Activated CD8-positive, alpha-beta memory T cell treated with anti-CD3 and anti-CD28 coated beads for 36 hours (primary cell): ENCODE measurements around the gene IL17C. TPM values are rescaled to one million over a fixed set of nuclear protein-coding genes. Genes with fewer than 3 reads are reported as not detected.
"Not testable (repeated sequence)": the region's sequence is repeated elsewhere in the genome, so short reads cannot be mapped to it uniquely, and the experiment has no call there.

ENCODE experiments used
- CTCF ChIA-PET: fragments of 350-600 bp; sonication (Branson Sonifier 250); formaldehyde crosslinking; loops from one replicate; lab custom pipeline; 2021; ENCODE audit warnings: antibody characterized with exemption; lab: Charles Lee
- POLR2A ChIA-PET: fragments of 350-600 bp; sonication (Branson Sonifier 250); formaldehyde crosslinking; loops from one replicate; lab custom pipeline; 2021; ENCODE audit warnings: antibody characterized with exemption; lab: Charles Lee
- total RNA-seq, 2 experiments: library from RNA; stranded (reverse); gene quantifications; one replicate each; pipeline ENCODE4 v1.2.3, GENCODE V29; 2021

IL17C gene
- total RNA-seq, 2 experiments from 2014 or later = not detected

GRCh38 chr16:88606148-88606757 is 32.1 kb upstream of the IL17C start:
- POLR2A ChIA-PET = no interaction called here
- CTCF ChIA-PET = no interaction called here

- CTCF ChIA-PET = no interaction called here
- POLR2A ChIA-PET = no interaction called here
Observed at GRCh38 chr16:88608076-88608475, 30.3 kb upstream of the IL17C start.

GRCh38 chr16:88609426-88609825 is 28.9 kb upstream of the IL17C start:
- POLR2A ChIA-PET = interaction anchor here (1.1 kb wide), 1 partner anchor 24 kb away, joined by 4 read pairs; no protein-coding TSS in a partner anchor
- CTCF ChIA-PET = not testable (repeated sequence)

GRCh38 chr16:88610080-88610479 is 28.3 kb upstream of the IL17C start:
- ChIA-PET CTCF (no interaction called here), POLR2A (interaction anchor here (1.1 kb wide), 1 partner anchor 23 kb away, joined by 4 read pairs; no protein-coding TSS in a partner anchor)

- ChIA-PET POLR2A (interaction anchor here (1.1 kb wide), 1 partner anchor 22 kb away, joined by 4 read pairs; no protein-coding TSS in a partner anchor), CTCF (no interaction called here)
Observed at GRCh38 chr16:88610909-88611812, 27.2 kb upstream of the IL17C start.

- CTCF ChIA-PET = no interaction called here
Observed at GRCh38 chr16:88613293-88613692, 25.1 kb upstream of the IL17C start.

GRCh38 chr16:88613911-88614817 is 24.2 kb upstream of the IL17C start:
- ChIA-PET CTCF (no interaction called here), POLR2A (no interaction called here)

More at GRCh38 chr16:88613293-88613692, 25.1 kb upstream of the IL17C start:
- POLR2A ChIA-PET = no interaction called here

GRCh38 chr16:88614818-88615580 is 23.4 kb upstream of the IL17C start:
- ChIA-PET CTCF (no interaction called here), POLR2A (no interaction called here)

- POLR2A ChIA-PET = no interaction called here
- CTCF ChIA-PET = no interaction called here
Observed at GRCh38 chr16:88616320-88616719, 22.1 kb upstream of the IL17C start.

- POLR2A ChIA-PET = no interaction called here
Observed at GRCh38 chr16:88616736-88617135, 21.6 kb upstream of the IL17C start.

GRCh38 chr16:88617268-88618031 is 20.9 kb upstream of the IL17C start:
- ChIA-PET CTCF (interaction anchor here (1.6 kb wide), 1 partner anchor 120 kb away, joined by 5 read pairs; no protein-coding TSS in a partner anchor), POLR2A (interaction anchor here (0.7 kb wide), 1 partner anchor 165 kb away, joined by 3 read pairs; no protein-coding TSS in a partner anchor)

More at GRCh38 chr16:88616736-88617135, 21.6 kb upstream of the IL17C start:
- CTCF ChIA-PET = no interaction called here

GRCh38 chr16:88618182-88618955 is 20.0 kb upstream of the IL17C start:
- CTCF ChIA-PET = interaction anchor here (1.6 kb wide), 1 partner anchor 119 kb away, joined by 5 read pairs; no protein-coding TSS in a partner anchor
- POLR2A ChIA-PET = interaction anchor here (0.7 to 1.9 kb wide), 2 partner anchors 48 to 166 kb away, joined by 3 to 4 read pairs; partner anchors contain the start of gene ZC3H18

- CTCF ChIA-PET = interaction anchor here (0.5 to 1.6 kb wide), 3 partner anchors 14 to 118 kb away, joined by 3 to 5 read pairs (median 3); no protein-coding TSS in a partner anchor
- POLR2A ChIA-PET = interaction anchor here (1.0 to 1.9 kb wide), 3 partner anchors 14 to 63 kb away, joined by 3 to 4 read pairs (median 4); partner anchors contain the start of gene ZC3H18
Observed at GRCh38 chr16:88618956-88619667, 19.3 kb upstream of the IL17C start.

GRCh38 chr16:88619859-88620815 is 18.2 kb upstream of the IL17C start:
- POLR2A ChIA-PET = interaction anchor here (1.0 to 1.9 kb wide), 3 partner anchors 13 to 62 kb away, joined by 3 to 4 read pairs (median 4); partner anchors contain the start of gene ZC3H18
- CTCF ChIA-PET = interaction anchor here (1.1 to 1.6 kb wide), 4 partner anchors 11 to 27 kb away, joined by 3 to 6 read pairs (median 4); no protein-coding TSS in a partner anchor

- CTCF ChIA-PET = no interaction called here
- POLR2A ChIA-PET = no interaction called here
Observed at GRCh38 chr16:88622125-88622524, 16.2 kb upstream of the IL17C start.
